Gastroesophageal sphincter (tissue), 3 donors: ENCODE results near the gene ZNF480.

Source experiments
- POLR2A ChIP-seq, 2 donors: fragments of 450-650 bp; IDR thresholded peaks; one replicate each; pipeline ENCODE4 v1.6.1; 2017; ENCODE audit warnings: antibody characterized with exemption in 2 of 2, mild to moderate bottlenecking in 2 of 2, moderate library complexity in 1 of 2
- POLR2AphosphoS5 ChIP-seq: sonication (generic); formaldehyde crosslinking; IDR thresholded peaks from one replicate; pipeline ENCODE4 v1.6.1; 2017; ENCODE audit warnings: antibody characterized with exemption
- TF ChIP-seq, protein P1 (sequence below), 4 experiments: fragments of 200-600 bp in 2 of 4; fragments of 450-650 bp in 2 of 4; sonication (generic) in 1 of 4; IDR thresholded peaks; one replicate each; pipeline ENCODE4 v1.5.1; 2017 to 2019; ENCODE audit warnings: antibody characterized with exemption in 4 of 4, mild to moderate bottlenecking in 2 of 4, moderate library complexity in 2 of 4

DNA sequence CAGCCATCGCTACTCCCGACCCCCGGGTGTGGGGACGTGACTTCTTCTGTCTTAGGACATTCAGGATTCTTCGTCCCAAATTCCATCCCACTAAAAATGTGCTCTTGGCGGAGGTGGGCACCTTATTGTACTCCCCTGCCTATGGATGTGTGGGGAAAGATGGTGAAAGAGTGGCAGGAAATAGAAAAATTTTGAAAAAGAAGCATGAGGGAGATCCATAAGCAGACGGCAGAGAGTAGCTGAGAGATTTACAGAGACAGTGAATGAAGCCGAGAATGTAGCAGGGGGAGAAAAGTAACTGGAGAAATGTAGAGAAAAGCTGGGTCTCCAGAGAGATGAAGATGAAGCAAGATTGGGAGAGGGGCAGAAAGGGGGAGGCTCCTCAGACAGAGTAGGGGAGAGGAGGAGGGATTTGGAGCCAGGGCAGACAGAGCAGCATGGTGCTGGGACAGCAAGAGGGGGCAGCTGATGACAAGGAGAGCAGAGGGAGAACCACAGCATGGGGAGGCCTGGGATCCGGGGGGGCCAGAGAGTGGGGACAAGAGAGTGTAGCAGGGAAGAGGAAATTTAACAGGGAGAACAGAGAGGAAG is 39.9 kb downstream of the ZNF480 start:
- TF ChIP-seq POLR2A (IDR thresholded peaks at IDR 0.05) (no peak), POLR2AphosphoS5 (no peak)
- TF ChIP-seq, protein P1, sequence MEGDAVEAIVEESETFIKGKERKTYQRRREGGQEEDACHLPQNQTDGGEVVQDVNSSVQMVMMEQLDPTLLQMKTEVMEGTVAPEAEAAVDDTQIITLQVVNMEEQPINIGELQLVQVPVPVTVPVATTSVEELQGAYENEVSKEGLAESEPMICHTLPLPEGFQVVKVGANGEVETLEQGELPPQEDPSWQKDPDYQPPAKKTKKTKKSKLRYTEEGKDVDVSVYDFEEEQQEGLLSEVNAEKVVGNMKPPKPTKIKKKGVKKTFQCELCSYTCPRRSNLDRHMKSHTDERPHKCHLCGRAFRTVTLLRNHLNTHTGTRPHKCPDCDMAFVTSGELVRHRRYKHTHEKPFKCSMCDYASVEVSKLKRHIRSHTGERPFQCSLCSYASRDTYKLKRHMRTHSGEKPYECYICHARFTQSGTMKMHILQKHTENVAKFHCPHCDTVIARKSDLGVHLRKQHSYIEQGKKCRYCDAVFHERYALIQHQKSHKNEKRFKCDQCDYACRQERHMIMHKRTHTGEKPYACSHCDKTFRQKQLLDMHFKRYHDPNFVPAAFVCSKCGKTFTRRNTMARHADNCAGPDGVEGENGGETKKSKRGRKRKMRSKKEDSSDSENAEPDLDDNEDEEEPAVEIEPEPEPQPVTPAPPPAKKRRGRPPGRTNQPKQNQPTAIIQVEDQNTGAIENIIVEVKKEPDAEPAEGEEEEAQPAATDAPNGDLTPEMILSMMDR (IDR thresholded peaks at IDR 0.05), result no peak
